Ectodermal cell (in vitro differentiated cells): Measurements from ENCODE around the gene DNAJB1.

Experiments
- H3K27ac ChIP-seq: 2 replicates; pipeline ENCODE4 v1.7.0; 2013; ENCODE audit warnings: mild to moderate bottlenecking, low read depth, low read length; ENCODE audit not compliant: insufficient read depth, poor library complexity, severe bottlenecking
- H3K27me3 ChIP-seq: 2 replicates; pipeline ENCODE4 v1.7.0; 2013; ENCODE audit warnings: mild to moderate bottlenecking, low read length; ENCODE audit not compliant: insufficient read depth, control insufficient read depth, poor library complexity, severe bottlenecking
- H3K36me3 ChIP-seq: one replicate; pipeline ENCODE4 v1.7.0; 2013; ENCODE audit warnings: low read length; ENCODE audit not compliant: control insufficient read depth, insufficient read depth
- H3K4me1 ChIP-seq: one replicate; pipeline ENCODE4 v1.7.0; 2013; ENCODE audit warnings: low read length; ENCODE audit not compliant: control insufficient read depth, insufficient read depth
- H3K4me3 ChIP-seq: 2 replicates; pipeline ENCODE4 v1.7.0; 2013; ENCODE audit warnings: low read depth, low read length, control low read depth; ENCODE audit not compliant: insufficient read depth
- H3K9me3 ChIP-seq: 2 replicates; pipeline ENCODE4 v1.7.0; 2013; ENCODE audit warnings: mild to moderate bottlenecking, low read length, moderate library complexity; ENCODE audit not compliant: control insufficient read depth
- WGBS, 2 experiments: methylation state at CpG; one replicate each; pipeline ENCODE4 v1.1.7; 2013; ENCODE audit warnings: missing lambda C conversion rate in 2 of 2; 5-methylcytosine and 5-hydroxymethylcytosine counted together

The DNAJB1 gene

DNA sequence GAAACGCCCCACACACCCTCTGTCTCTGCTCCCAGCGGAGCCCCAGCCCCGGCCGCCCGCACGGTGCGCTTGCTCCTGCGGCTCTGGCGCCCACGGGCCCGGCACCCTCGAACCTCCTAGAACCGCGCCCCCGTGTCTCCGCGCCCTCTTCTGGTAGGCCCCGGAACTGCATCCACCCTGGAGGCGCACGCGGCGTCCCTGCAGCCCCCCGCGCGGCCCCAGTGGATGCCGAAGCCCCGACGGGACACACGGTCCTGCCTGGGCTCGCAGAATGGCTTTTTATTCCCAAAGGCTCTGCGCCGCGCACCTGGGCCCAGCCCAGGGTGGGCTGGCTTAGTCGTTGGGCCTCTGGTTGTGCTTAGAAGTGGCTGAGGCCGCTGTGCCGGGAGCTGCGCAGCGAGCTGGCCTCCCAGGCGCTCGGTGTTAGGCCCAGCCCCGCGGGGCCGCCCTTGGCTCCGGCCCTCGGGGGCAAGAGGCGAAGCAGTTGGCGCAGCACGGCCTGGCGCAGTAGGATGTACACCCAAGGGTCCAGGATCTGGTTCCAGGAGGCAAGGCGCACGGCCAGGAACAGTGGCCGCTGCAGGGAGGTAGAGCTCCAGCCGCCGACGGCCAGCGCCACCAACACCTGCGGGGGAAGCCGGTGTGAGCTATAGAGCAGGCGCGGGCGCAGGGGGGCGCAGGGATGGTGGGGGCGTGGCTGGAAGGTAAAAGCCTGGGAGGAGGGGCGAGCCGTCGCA is 45.8 kb downstream of the DNAJB1 start:
- Histone ChIP-seq H3K4me3 (peak overlapping the region; percentile 27), H3K27me3 (peaks cover 13% of the 10 kb centered on the region), H3K9me3 (no peaks in the 10 kb centered on the region), H3K36me3 (peaks cover 6% of the 10 kb centered on the region), H3K27ac (no peak overlapping the region), H3K4me1 (peaks cover 21% of the 10 kb centered on the region)
- WGBS, 2 experiments, result 7 to 8% methylated on average over 66 of the region's 66 CpGs

DNA sequence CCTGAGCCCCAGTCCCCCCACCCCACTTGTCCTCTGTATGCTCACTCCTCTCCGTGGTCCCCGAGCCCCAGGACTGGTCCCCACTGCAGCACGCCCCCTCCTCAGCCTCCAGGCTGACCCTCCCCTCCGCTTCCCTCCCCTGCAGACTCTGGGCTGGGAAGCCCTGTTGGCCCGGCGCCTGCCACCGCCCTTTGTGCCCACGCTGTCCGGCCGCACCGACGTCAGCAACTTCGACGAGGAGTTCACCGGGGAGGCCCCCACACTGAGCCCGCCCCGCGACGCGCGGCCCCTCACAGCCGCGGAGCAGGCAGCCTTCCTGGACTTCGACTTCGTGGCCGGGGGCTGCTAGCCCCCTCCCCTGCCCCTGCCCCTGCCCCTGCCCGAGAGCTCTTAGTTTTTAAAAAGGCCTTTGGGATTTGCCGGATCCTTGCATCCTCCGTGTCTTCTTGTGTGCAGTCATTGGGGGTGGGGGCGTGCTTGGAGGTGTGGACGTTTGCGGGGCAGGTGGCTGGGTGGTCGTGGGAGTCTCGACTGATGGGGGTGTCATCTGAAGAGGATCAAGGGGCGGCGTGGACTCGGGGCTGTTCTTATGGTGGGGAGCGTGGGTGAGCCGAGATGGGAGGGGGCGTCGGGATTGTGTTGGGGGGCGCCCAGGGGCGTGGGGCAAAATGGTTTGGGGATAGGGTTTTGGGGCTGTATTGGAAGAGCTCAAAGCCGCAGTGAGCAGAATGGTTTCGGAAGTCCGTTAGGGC is 46.6 kb downstream of the DNAJB1 start:
- Histone ChIP-seq H3K9me3 (no peaks in the 10 kb centered on the region), H3K27ac (no peak overlapping the region), H3K4me3 (no peak overlapping the region), H3K27me3 (peaks cover 13% of the 10 kb centered on the region), H3K4me1 (peaks cover 21% of the 10 kb centered on the region), H3K36me3 (peaks cover 10% of the 10 kb centered on the region)
- 85 to 87% methylated on average over 46 of the region's 46 CpGs for WGBS, 2 experiments

DNA sequence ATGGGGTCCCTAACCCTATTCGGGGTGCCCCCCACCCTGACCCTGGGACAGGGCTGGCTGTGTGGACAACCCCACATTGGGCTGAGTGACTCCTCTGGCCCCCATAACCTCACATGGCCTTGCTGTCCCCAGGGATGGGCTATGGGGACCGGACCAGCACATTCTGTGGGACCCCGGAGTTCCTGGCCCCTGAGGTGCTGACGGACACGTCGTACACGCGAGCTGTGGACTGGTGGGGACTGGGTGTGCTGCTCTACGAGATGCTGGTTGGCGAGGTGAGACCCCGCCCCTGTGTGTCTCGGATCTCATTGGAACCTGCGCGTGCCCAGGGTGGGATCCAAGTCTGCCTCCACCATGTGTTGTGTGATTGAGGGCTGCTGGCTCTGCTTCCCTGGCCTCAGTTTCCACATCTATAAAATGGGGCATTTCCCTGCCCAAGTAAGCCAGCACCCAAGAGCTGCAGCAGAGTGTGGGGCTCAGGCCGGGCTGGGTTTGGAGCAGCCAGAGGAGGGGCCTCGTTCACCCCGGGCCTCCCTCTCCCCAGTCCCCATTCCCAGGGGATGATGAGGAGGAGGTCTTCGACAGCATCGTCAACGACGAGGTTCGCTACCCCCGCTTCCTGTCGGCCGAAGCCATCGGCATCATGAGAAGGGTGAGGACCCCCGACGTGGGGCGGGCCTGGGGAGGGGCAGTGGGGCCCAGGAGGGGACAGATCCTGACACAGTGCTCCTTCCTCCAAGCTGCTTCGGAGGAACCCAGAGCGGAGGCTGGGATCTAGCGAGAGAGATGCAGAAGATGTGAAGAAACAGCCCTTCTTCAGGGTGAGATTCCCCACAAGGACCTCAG is 47.9 kb downstream of the DNAJB1 start:
- no peaks in the 10 kb centered on the region for H3K9me3 ChIP-seq
- H3K4me3 ChIP-seq, result no peak overlapping the region
- 95 to 96% methylated on average over 32 of the region's 32 CpGs for WGBS, 2 experiments
- H3K36me3 ChIP-seq, result peaks cover 10% of the 10 kb centered on the region
- H3K27me3 ChIP-seq, result peaks cover 13% of the 10 kb centered on the region
- peaks cover 12% of the 10 kb centered on the region for H3K4me1 ChIP-seq
- no peak overlapping the region for H3K27ac ChIP-seq

DNA sequence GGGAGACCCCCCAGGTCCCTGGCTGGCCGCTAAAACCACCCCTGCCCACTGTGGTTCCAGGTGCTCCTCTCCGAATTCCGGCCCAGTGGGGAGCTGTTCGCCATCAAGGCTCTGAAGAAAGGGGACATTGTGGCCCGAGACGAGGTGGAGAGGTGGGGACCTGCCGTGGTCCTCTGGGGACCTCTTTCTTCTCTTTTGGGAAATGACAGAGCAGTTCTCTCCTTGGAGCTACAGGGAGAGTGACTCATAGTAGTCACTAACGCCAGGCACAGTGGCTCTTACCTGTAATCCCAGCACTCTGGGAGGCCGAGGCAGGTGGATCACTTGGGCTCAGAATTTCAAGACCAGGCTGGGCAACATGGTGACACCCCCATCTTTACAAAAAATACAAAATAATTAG is 50.4 kb downstream of the DNAJB1 start:
- Histone ChIP-seq H3K4me3 (no peak overlapping the region), H3K27me3 (peaks cover 7% of the 10 kb centered on the region), H3K4me1 (peaks cover 5% of the 10 kb centered on the region), H3K27ac (no peak overlapping the region), H3K36me3 (peaks cover 24% of the 10 kb centered on the region), H3K9me3 (no peaks in the 10 kb centered on the region)
- 82 to 85% methylated on average over 9 of the region's 9 CpGs for WGBS, 2 experiments

DNA sequence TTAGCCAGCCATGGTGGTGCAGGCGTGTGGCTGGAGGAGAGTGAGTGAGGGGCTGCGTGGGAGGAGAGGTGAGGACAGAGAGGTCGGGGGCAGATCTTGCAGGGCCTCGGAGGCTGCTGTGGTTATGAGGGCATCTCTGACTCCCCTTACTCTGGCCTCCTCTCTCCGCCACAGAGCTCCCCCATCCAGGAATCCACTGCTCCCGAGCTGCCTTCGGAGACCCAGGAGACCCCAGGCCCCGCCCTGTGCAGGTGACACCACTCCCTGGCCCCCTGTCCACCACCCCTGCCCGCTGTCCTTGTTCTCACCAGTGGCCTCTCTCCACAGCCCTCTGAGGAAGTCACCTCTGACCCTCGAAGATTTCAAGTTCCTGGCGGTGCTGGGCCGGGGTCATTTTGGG is 50.8 kb downstream of the DNAJB1 start:
- Histone ChIP-seq H3K9me3 (no peaks in the 10 kb centered on the region), H3K36me3 (peaks cover 27% of the 10 kb centered on the region), H3K27ac (no peak overlapping the region), H3K4me3 (no peak overlapping the region), H3K27me3 (peaks cover 2% of the 10 kb centered on the region), H3K4me1 (peaks cover 1% of the 10 kb centered on the region)
- 94 to 95% methylated on average over 12 of the region's 12 CpGs for whole genome bisulfite sequencing, 2 experiments
